Hepatocyte (in vitro differentiated cells): ENCODE data around the gene LPAR2. TPM values are rescaled to one million over a fixed set of nuclear protein-coding genes. Genes with fewer than 3 reads are reported as not detected.
"Not testable (repeated sequence)": the region's sequence is repeated elsewhere in the genome, so short reads cannot be mapped to it uniquely, and the experiment has no call there.

Experiments used
- DNase-seq: peaks from one replicate; pipeline ENCODE4 v3.0.0-alpha.2; 2016; ENCODE audit warnings: low spot score
- H2AFZ ChIP-seq: fragments of 200-600 bp; sonication (generic); 2 replicates; pipeline ENCODE4 v1.6.0; 2016; ENCODE audit warnings: antibody characterized with exemption, mild to moderate bottlenecking
- H3K27ac ChIP-seq: fragments of 200-600 bp; sonication (generic); 2 replicates; pipeline ENCODE4 v1.5.1; 2016; ENCODE audit warnings: mild to moderate bottlenecking
- H3K27me3 ChIP-seq: fragments of 200-600 bp; sonication (generic); 2 replicates; pipeline ENCODE4 v1.6.1; 2016
- H3K36me3 ChIP-seq: fragments of 200-600 bp; sonication (generic); replicated peaks from 2 replicates; pipeline ENCODE4 v1.5.1; 2016; ENCODE audit warnings: low read depth; ENCODE audit not compliant: insufficient read depth
- H3K4me1 ChIP-seq: fragments of 200-600 bp; sonication (generic); 2 replicates; pipeline ENCODE4 v1.5.1; 2016; ENCODE audit warnings: mild to moderate bottlenecking, moderate library complexity; ENCODE audit not compliant: insufficient read depth
- H3K4me2 ChIP-seq: fragments of 200-600 bp; sonication (generic); 2 replicates; pipeline ENCODE4 v1.6.0; 2016
- H3K4me3 ChIP-seq: fragments of 200-600 bp; sonication (generic); 2 replicates; pipeline ENCODE4 v1.5.1; 2016; ENCODE audit warnings: mild to moderate bottlenecking
- H3K79me2 ChIP-seq: fragments of 200-600 bp; sonication (generic); 2 replicates; pipeline ENCODE4 v1.6.0; 2017; ENCODE audit warnings: mild to moderate bottlenecking
- H3K9me2 ChIP-seq: fragments of 200-600 bp; sonication (generic); replicated peaks from 2 replicates; pipeline ENCODE4 v1.6.0; 2017; ENCODE audit warnings: mild to moderate bottlenecking; ENCODE audit not compliant: insufficient read depth
- H3K9me3 ChIP-seq: fragments of 200-600 bp; sonication (generic); 2 replicates; pipeline ENCODE4 v1.5.1; 2016; ENCODE audit warnings: low read depth, mild to moderate bottlenecking
- H4K20me1 ChIP-seq: fragments of 200-600 bp; sonication (generic); 2 replicates; pipeline ENCODE4 v1.6.0; 2016; ENCODE audit warnings: mild to moderate bottlenecking; ENCODE audit not compliant: insufficient read depth, poor library complexity, severe bottlenecking
- CTCF ChIP-seq: fragments of 200-600 bp; sonication (generic); IDR thresholded peaks from 2 replicates; pipeline ENCODE4 v1.5.1; 2016; ENCODE audit warnings: antibody characterized with exemption, mild to moderate bottlenecking; ENCODE audit not compliant: poor library complexity
- EZH2 ChIP-seq: fragments of 200-600 bp; sonication (generic); IDR thresholded peaks from 2 replicates; pipeline ENCODE4 v1.6.1; 2016; ENCODE audit warnings: antibody characterized with exemption, mild to moderate bottlenecking, borderline replicate concordance
- EZH2phosphoT487 ChIP-seq: fragments of 200-600 bp; sonication (generic); IDR thresholded peaks from one replicate; pipeline ENCODE4 v1.6.1; 2018; ENCODE audit warnings: antibody characterized with exemption, mild to moderate bottlenecking, low read depth, moderate library complexity; ENCODE audit not compliant: unreplicated experiment, severe bottlenecking
- WGBS: methylation state at CpG from one replicate; pipeline ENCODE4 v1.1.6; 2016; ENCODE audit warnings: low lambda C conversion rate; ENCODE audit errors: missing lambda C conversion rate; 5-methylcytosine and 5-hydroxymethylcytosine counted together
- polyA plus RNA-seq: library from polyadenylated mRNA; unstranded; fragments of >200 nt; fragmentation: Nextera tagmentation; extraction: Ambion mirVana; gene quantifications from 2 replicates; pipeline ENCODE4 v1.2.1, GENCODE V29; 2016
- total RNA-seq: library from RNA; depleted of rRNA; stranded (reverse); fragments of >200 nt; gene quantifications from 2 replicates; pipeline ENCODE4 v1.2.3, GENCODE V29; 2014

The LPAR2 gene
- total and polyA plus RNA-seq, 2 experiments from 2014 or later: 20.1 to 33.1 TPM

- Histone ChIP-seq H3K27me3 (no peaks in the 10 kb centered on the region), H2AFZ (no peak overlapping the region), H4K20me1 (no peaks in the 10 kb centered on the region), H3K9me3 (no peaks in the 10 kb centered on the region), H3K79me2 (no peaks in the 10 kb centered on the region), H3K9me2 (no peaks in the 10 kb centered on the region), H3K4me1 (no peaks in the 10 kb centered on the region), H3K27ac (no peak overlapping the region), H3K4me2 (no peak overlapping the region), H3K4me3 (no peak overlapping the region), H3K36me3 (no peaks in the 10 kb centered on the region)
- TF ChIP-seq EZH2phosphoT487 (no peak), CTCF (no peak), EZH2 (no peak)
- no peak for DNase-seq
- 84% methylated on average over 1 of the region's 1 CpG for WGBS
These were observed 27.2 kb downstream of the LPAR2 start for GRCh38 chr19:19600793-19601330.

- not testable (repeated sequence) for H3K27me3 ChIP-seq, H2AFZ ChIP-seq, H3K9me2 ChIP-seq, H3K9me3 ChIP-seq, H3K4me3 ChIP-seq, H3K4me2 ChIP-seq, H3K36me3 ChIP-seq, H3K27ac ChIP-seq, H4K20me1 ChIP-seq, H3K4me1 ChIP-seq, H3K79me2 ChIP-seq, DNase-seq
- WGBS: 94% methylated on average over 19 of the region's 20 CpGs
These were observed 29.1 kb downstream of the LPAR2 start for GRCh38 chr19:19598728-19599451.

- 96% methylated on average over 8 of the region's 8 CpGs for WGBS
- TF ChIP-seq CTCF: no peak
- TF ChIP-seq EZH2: no peak
- no peak for TF ChIP-seq EZH2phosphoT487
- Histone ChIP-seq H3K36me3 (no peaks in the 10 kb centered on the region), H3K9me2 (no peaks in the 10 kb centered on the region), H3K4me2 (no peak overlapping the region), H3K4me3 (no peak overlapping the region), H3K9me3 (no peaks in the 10 kb centered on the region), H4K20me1 (no peaks in the 10 kb centered on the region), H3K27ac (no peak overlapping the region), H3K27me3 (no peaks in the 10 kb centered on the region), H2AFZ (no peak overlapping the region), H3K79me2 (no peaks in the 10 kb centered on the region), H3K4me1 (no peaks in the 10 kb centered on the region)
- no peak for DNase-seq
These were observed 30.2 kb downstream of the LPAR2 start for GRCh38 chr19:19597809-19598306.

- Histone ChIP-seq H3K9me2 (no peaks in the 10 kb centered on the region), H3K27me3 (no peaks in the 10 kb centered on the region), H3K9me3 (no peaks in the 10 kb centered on the region), H4K20me1 (no peaks in the 10 kb centered on the region), H3K4me3 (no peak overlapping the region), H3K4me2 (no peak overlapping the region), H2AFZ (no peak overlapping the region), H3K27ac (no peak overlapping the region), H3K4me1 (peaks cover 6% of the 10 kb centered on the region), H3K36me3 (no peaks in the 10 kb centered on the region), H3K79me2 (no peaks in the 10 kb centered on the region)
- no peak for TF ChIP-seq EZH2phosphoT487
- TF ChIP-seq CTCF: no peak
- TF ChIP-seq EZH2: no peak
- DNase-seq: no peak
- WGBS: 70% methylated on average over 8 of the region's 8 CpGs
These were observed 32.8 kb downstream of the LPAR2 start for GRCh38 chr19:19595171-19595701.
